HG03442 (cell line): Measurements from ENCODE around the gene RILPL1.
"Not testable (repeated sequence)": the region's sequence is repeated elsewhere in the genome, so short reads cannot be mapped to it uniquely, and the experiment has no call there.

Experiments used
- ATAC-seq: cut with Tn5 transposase; IDR thresholded peaks from one replicate; pipeline ENCODE4 v1.9.1; 2021; ENCODE audit warnings: mild to moderate bottlenecking, moderate library complexity; ENCODE audit not compliant: unreplicated experiment

Gene RILPL1

DNA sequence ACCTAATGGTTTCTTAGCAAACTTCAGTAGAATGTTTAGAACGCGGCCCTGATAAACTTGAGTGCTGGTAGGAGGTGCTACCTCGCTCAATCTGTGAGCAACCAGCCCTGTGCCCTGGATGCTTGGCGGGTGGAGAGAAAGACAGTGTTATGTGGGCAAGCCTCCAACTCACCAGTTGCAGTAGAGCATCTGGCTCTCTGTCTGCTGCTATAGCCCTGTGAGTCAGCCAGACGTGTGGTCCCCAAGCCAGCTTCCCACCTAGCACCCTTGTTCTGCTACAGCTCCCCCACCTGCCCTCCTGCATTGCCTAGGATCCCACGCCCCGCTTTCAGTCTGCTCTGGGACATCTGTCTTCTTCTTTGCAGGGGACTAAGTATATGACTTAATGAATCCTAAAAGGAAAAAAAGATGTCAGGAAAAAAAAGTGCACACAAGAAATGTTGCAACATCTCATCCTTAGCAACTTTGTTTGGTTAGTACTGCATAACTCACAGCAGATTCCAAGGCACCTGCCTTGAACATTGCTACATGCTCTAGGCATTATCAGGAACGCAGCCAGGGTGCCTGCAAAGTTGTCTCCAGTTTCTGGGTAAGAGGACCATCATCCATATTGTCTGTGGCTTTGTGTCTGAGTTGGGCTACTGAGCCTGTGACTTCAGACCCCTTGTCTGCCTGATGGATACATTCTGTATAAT is 62.0 kb downstream of the RILPL1 start:
- no peak for ATAC-seq

DNA sequence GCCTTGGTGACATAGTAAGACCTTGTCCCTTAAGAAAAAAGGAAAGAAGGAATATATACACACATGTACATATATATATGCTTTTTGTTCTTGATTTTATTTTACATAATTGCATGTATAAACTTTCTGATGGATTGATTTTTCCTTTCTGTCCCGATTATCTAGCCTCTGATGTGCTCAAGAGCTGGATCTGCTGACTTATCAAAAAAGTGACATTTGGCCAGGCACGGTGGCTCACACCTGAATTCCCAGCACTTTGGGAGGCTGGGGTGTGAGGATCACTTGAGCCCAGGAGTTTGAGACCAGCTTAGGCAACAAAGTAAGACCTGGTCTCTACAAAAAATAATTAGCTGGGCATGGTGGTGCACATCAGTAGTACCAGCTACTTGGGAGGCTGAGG is 63.5 kb downstream of the RILPL1 start:
- ATAC-seq, result no peak

DNA sequence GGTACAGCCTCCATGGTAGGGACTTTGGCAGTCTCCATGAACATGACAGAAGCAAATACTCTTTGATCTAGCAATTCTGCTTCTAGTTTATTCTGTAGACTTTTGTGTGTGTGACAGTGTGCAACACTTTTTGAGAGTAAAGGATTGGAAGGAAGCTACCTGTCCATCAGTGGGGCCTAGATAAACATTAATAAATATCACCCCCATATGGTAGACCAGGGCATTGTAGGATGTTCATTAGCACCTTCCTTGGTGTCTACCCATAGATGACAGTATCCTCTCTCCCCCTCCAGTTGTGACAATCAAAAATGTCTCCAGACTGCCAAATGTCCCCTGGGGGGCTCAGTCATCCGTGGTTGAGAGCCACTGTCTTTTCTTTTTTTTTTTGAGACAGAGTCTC is 64.7 kb downstream of the RILPL1 start:
- ATAC-seq, result peak; percentile 66

DNA sequence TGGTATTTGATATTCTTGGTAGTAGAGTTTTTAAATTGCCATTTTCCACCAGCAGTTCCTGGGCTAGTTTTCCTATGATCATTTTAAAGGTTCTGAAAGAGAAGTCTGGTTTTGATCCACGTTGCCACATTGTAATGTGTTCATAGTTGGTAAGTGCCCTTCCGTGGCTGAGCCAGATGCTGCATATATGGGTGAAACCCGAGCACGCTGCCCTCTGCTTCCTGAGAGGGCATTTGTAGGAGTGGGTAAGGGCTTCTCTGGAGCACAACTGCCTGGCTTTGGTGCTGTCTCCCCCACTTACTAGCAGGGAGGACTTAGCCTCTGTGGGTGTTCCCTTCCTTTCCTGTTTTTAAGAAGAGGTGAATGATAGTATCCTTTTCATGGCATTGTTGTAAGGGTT is 68.4 kb downstream of the RILPL1 start:
- ATAC-seq, result no peak

DNA sequence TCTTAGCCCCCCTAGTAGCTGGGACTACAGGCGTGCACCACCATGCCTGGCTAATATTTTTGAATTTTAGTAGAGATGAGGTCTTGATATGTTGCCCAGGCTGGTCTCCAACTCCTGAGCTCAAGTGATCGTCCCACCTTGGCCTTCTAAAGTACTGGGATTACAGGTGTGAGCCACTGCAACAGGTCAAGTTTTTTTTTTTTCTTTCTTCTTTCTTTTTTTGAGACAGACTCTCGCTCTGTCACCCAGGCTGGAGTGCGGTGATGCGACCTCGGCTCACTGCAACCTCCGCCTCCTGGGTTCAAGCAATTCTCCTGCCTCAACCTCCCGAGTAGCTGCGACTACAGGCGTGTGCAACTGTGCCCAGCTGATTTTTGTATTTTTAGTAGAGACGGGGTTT is 70.3 kb downstream of the RILPL1 start:
- ATAC-seq, result not testable (repeated sequence)

DNA sequence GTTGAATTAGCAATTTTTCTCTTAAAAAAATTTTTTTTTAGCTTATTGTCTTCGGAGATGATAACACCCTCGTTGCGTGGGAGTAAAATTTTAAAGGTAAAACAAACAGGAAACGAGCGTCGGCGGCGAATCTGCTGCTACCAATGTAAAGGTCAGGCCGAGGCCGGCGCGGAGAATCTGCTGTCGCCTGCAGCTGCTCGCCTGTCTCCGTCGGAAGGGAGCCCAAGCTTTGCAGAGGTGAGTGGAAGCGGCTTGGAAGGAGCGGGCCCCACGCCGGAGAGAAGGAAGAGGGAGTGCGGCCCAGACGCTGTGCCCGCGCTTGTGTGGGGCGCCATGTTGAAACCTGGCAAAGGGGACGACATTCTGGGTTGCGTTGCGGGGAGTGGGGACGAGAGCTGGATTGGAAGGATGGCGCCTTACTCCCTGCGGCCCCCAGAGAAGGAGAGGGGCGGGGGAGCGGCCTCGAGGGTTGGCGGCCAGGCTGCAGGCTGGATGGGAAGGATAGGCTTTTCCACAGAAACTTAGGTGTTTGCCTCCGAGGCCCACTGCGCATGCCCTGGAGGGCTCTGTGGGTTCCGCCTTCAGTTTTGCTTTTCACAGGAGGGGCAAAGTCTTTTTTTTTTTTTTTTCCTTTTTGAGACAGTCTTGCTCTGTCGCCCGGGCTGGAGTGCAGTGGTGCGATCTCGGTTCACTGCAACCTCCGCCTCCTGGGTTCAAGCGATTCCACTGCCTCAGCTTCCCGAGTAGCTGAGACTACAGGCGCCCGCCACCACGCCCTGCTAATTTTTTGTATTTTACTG is 75.3 kb downstream of the RILPL1 start, which contains the start of gene SNRNP35:
Gene SNRNP35, plus strand, starts transcription at position 160 of the 800 bp plus-strand sequence. CDS start 7,402 bp downstream, outside the sequence.
- peak; percentile 56 for ATAC-seq

DNA sequence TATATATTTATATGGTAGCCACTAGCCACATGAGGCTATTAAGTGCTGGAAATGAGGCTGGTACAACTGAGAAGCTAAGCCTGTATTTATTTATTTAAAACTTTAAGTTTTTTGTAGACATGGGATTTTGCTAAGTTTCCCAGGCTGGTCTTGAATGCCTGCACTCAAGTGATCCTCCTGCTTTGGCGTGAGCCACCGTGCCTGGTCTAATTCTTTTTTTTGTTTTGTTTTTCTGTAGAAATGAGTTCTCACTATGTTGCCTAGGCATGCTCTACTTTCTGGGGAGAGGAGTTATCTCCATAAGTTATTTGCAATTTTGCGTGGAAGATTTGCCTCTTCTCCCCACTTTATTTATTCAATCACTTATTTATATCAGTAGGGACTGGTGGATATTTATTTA is 80.4 kb downstream of the RILPL1 start:
- ATAC-seq, result no peak

DNA sequence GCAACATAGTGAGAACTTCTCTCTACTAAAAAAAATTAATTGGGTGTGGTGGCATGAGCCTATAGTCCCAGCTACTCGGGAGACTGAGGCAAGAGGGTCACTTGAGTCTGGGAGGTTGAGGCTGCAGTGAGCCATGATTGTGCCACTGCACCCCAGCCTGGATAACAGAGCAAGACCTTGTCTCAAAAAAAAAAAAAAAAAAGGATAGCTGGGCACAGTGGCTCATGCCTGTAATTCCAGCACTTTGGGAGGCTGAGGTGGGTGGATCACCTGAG is 81.3 kb downstream of the RILPL1 start:
- ATAC-seq, result not testable (repeated sequence)

DNA sequence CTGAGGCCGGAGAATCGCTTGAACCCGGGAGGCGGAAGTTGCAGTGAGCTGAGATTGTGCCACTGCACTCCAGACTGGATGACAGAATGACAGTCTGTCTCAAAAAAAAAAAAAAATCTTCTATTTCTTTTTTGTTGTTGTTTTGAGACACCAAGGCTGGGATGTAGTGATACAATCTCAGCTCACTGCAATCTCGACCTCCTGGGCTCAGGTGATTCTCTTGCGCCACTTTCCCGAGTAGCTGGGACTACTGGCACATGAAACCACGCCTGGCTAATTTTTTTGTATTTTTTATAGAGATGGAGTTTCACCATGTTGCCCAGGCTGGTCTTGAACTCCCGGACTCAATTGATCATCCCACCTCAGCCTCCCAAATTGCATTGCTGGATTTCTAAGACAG is 82.9 kb downstream of the RILPL1 start:
- no peak for ATAC-seq

DNA sequence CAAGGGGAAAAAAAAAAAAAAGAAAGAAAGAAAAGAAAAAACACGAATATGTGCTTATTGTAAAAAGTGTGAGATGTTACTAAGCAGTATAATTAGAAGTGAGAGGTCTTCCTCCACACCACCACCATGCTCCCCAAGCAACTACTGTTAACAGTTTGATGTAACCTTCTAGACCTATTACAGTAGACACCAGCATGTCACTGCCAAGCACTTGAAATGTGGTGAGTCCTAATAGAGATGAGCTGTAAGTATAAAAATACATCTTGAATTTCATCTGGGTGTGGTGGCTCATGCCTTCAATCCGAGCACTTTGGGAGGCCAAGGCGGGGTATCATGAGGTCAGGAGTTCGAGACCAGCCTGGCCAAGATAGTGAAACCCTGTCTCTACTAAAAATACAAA is 83.7 kb downstream of the RILPL1 start:
- ATAC-seq, result no peak

DNA sequence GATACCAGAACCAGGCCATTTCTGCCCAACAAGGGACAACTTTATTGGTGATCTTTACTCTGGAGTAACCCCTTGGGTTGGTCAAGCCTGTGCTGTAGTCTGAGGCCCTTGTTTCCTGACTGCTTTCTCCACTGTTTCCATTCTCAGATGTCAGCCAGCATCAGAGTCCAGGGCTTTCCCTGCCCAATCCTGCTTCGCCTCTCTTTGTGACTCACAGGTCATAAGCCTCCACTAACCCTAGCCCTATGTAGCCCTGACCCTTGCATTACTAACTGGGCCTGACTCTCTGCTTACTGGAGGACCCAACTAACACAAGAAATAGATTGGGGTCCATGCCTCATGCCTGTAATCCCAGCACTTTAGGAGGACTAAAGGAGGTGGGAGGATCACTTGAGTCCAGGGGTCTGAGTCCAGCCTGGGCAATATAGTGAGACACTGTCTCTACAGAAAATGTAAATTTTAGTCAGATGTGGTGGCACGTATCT is 84.2 kb downstream of the RILPL1 start:
- ATAC-seq, result no peak

DNA sequence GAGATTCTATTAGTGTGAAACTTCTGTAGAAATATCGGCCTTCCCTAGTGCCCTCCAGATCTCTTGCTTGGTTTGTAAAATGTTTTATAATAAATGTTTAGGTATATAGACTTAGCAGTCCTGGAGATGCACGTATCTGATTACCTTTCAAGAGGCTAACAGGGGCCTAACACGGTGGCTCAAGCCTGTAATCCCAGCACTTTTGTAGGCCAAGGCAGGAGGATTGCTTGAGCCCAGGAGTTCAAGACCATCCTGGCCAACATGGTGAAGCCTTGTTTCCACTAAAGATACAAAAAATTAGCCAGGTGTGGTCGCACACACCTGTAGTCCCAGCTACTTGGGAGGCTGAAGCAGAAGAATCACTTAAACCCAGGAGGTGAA is 87.2 kb downstream of the RILPL1 start:
- no peak for ATAC-seq

DNA sequence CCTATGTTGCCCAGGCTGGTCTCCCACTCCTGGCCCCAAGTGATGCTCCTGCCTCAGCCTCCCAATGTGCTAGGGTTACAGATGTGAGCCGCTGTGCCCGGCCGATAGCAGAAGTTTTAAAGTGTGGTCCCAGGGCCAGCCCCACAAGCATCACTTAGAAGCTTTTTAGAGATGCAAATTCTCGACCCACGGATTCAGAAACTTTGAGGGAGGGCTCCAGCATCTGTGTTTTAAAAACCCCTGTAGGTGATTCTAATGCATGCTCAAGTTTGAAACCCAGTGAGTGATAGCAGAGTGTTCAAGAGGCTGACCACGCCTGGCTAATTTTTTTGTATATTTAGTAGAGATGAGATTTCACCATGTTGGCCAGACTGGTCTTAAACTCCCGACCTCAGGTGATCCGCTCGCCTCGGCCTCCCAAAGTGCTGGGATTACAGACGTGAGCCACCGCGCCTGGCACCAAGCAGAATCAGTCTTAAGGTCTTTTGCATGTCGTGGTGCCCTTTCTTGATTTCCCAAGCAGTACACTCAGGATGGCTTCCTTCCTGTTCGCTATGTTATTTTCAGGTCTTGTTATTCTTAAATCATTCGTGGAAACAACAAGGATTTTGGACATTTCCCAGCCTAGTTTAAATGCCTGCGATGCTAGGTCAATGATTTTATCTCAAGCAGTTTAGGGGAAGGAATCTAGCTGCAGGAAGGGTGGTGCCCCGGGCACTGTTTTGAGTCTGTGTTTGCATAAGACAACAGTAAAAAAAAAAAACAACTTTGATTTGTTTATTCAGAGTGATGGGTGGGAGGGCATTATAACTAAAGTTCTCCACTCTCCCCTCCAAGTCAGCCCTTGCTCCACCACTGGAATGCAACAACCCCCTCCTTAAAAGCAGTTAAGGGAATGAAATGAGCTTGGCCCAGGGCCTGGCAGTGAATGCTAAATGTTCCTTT is 87.9 kb downstream of the RILPL1 start:
- ATAC-seq, result no peak

DNA sequence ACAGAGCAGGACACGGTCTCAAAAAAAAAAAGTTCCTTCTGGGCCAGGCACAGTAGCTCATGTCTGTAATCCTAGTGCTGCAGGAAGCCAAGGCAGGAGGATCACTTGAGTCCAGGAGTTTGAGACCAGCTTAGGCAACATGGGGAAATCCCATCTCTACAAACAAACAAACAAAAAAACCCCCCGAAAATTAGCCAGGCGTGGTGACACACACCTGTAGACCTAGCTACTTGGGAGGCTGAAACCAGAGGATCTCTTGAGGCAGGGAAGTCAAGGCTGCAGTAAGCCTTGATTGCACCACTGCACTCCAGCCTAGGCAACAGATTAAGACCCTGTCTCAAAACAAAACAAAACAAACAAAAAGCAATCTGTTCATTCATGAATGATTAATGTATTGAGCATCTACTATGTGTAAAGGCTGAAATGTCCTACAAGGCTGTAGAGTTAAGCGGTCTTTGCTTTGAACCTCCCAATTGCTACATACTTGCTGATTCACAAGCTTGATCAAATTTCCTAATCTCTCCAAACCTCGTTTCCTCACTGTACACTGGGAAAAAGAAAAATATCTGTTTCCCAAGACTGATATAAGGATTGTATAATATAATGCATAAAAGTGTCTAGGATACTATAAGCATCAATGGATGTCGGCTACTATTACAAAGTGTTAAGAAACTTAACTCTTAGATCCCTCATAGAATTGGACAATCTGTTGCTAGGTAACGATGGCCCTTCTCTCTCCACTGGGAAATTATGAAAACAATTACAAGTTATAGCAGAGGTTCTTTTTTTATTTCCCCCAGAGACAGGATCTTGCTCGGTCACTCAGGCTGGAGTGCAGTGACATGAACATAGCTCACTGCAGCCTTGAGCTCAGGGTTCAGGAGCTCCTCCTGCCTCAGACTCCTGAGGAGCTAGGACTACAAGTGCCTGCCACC is 89.2 kb downstream of the RILPL1 start:
- ATAC-seq, result no peak

DNA sequence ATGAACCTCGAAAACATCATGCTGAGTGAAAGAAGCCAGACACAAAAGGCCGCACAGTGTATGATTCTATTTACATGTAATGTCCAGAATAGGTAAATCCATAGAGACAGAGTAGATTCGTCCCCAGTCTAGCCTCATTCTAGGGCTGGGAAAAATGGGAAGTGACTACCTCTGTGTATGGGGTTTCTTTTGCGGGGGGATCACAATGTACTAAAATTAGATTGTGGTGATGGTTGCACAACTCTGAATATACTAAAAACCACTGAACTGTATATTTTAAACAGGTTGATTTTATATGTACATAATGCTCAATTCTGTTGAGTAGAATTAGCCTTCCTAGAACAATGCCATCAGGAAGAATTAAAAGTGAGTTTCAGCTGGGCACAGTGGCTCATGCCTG is 90.7 kb downstream of the RILPL1 start:
- no peak for ATAC-seq

DNA sequence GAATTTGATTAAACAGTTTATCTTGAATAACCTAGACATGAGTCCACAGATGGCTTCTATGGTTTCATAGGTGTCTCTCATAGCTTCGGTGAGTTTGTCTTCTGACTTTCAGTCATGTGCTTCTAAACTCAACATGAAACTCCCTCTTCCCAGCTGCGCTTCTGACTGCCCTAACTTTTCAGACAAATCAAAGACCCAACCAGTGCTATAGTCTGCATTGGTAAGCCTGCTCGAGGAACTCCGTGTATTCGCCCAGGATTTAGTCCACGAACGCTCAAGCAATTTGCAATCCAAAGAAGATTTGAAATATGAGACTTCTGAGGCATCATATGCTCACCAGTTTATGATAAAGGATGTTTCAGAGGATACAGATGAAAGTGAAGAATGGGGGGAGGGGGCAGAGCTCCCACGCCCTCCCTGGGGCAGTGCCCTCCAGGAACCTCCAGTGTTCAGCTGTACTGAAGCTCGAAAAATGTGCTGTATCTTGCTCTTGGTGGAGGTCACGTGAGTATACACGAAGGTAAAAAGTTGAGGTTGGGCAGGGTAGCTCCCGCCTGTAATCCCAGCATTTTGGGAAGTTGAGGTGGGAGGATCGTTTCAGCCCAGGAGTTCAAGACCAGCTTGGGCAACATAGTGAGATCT is 91.9 kb downstream of the RILPL1 start:
- peak; percentile 48 for ATAC-seq

DNA sequence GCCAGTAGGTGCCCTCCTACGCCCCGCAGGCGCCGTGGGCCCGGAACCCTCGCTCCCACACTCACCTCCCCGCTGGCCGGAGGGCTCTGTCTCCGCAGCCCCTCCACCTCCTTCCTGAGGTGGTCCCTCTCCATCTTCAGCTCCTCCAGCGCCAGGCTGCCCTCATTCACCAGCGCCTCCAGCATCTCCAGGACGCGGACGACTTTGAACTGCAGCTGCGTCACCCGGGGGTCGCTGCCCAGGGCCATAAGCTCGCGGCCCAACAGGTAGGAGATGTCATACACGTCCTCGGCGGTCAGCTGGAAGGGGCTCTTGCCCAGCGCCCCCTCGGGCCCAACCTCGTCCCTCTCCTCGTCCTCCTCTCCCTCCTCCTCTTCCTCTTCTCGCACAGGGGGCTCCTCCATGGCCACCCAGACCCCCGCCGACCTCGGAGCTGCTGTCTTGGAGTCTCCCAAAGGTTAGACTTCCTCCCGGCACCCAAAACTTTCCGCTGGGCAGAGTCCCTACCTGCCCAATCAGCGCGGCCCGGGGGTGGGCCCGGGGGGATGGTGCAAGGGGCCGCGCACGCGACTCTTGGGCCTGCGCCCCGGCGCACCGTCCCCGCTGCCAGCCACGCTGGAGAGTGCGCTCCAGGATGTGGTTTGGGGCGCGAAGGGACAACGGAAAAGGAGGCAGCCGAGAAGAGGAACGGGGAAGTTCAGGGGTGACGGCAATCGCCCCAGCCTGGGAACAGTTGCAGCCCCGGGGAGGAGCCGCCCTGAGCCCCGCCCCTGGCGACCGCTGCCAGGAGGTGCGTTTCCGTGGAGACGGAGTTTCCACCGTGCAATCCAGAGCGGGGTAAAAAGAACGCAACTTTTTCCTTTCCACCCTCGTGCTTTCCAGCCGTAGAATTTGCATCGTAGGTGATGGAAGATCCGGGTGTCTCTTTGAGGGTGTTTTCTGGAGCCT is 97.2 kb downstream of the RILPL1 start, which contains the start of gene RILPL2:
Gene RILPL2, minus strand, starts transcription at position 668 of the 948 bp plus-strand sequence. Its CDS starts 264 bp downstream, at position 404.
- peak; percentile 79 for ATAC-seq

DNA sequence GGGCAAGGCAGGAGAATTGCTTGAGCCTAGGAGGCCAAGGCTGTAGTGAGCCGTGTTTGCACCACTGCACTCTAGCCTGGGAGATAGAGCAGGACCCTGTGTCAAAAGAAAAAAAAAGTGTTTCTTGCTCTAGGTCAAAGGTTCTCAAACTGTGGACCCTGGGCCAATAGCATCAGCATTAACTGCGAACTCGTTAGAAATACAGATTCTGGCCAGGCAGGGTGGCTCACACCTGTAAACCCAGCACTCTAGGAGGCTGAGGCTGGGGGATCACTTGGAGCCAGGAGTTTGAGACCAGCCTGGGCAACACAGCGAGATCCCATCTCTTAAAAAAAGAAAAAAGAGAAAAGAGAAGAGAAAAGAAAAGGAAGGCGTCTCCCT is 97.9 kb downstream of the RILPL1 start:
- no peak for ATAC-seq

DNA sequence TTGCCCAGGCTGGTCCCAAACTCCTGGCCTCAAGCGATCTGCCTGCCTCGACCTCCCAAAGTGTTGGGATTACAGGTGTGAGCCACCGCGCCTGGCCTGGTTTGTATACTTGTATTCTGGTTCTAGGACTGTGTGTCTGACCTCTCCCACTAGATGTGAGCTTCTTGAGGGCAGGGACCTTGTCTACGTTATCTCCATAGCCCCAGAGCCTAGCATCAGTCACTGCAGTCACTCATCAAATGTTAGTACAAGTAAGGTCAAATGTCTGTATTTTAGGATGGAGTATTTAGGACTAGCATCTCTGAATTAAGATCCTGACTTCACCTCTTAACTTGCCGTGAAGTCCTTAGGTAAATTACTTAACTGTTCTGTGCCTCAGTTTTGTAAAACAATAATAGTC is 99.9 kb downstream of the RILPL1 start:
- no peak for ATAC-seq
